HCT116 (cell line): ENCODE data around the gene RGS6. TPM values are rescaled to one million over a fixed set of nuclear protein-coding genes. Genes with fewer than 3 reads are reported as not detected.

Source experiments
- ATAC-seq: fragments of 200-7000 bp; cut with Tn5 transposase; 2 replicates; pipeline ENCODE4 v1.9.1; 2020; ENCODE audit warnings: mild to moderate bottlenecking, moderate library complexity
- BruUV-seq: library from RNA; stranded (reverse); fragments of 400-500 nt; replicated peaks from 2 replicates; lab custom pipeline; 2021; lab: Mats Ljungman, UMichigan
- CTCF ChIA-PET: fragments of 300-600 bp; sonication (Branson Sonifier 250); formaldehyde crosslinking; loops from one replicate; lab custom pipeline; 2021; ENCODE audit warnings: antibody characterized with exemption; lab: Charles Lee
- POLR2A ChIA-PET: fragments of 300-600, 350-600 bp; sonication (Branson Sonifier 250); formaldehyde crosslinking; loops from one replicate; lab custom pipeline; 2021; ENCODE audit warnings: antibody characterized with exemption; lab: Charles Lee
- RAD21 ChIA-PET, 2 experiments: fragments of 300-600 bp; sonication (Branson Sonifier 250); formaldehyde crosslinking; loops; one replicate each; lab custom pipeline; 2023; ENCODE audit warnings: low total read pairs in 2 of 2; ENCODE audit not compliant: uncharacterized antibody in 2 of 2, unreplicated experiment in 2 of 2, low non-redundant PET in 1 of 2; lab: Charles Lee
- DNase-seq: peaks from one replicate; pipeline ENCODE4 v3.0.0-alpha.2; 2010; ENCODE audit warnings: low read depth, low spot score
- H2AFZ ChIP-seq: fragments of 200-600 bp; shearing (Covaris generic), sonication (generic); 2 replicates; pipeline ENCODE4 v1.6.1; 2017; ENCODE audit warnings: low read depth, mixed run types, mixed read lengths, antibody characterized with exemption, low read length; ENCODE audit not compliant: poor library complexity, severe bottlenecking
- H3K27ac ChIP-seq: 2 replicates; pipeline ENCODE4 v1.5.1; 2012; ENCODE audit warnings: low read depth, low read length
- H3K27me3 ChIP-seq: fragments of 200-600 bp; sonication (generic); 2 replicates; pipeline ENCODE4 v1.6.1; 2016; ENCODE audit warnings: mixed run types, low read length, mixed read lengths; ENCODE audit not compliant: insufficient read depth
- H3K36me3 ChIP-seq, 2 experiments: fragments of 200-500 bp in 1 of 2; fragments of 200-600 bp in 1 of 2; sonication (Bioruptor generic) in 1 of 2; sonication (generic) in 1 of 2; 2 replicates each; pipeline versions ENCODE4 v1.5.1 to v1.6.1; 2014 to 2016; ENCODE audit warnings: low read length in 2 of 2, inconsistent platforms in 1 of 2, mixed read lengths in 1 of 2, mixed run types in 1 of 2; ENCODE audit not compliant: insufficient read depth in 2 of 2, control insufficient read depth in 1 of 2
- H3K4me1 ChIP-seq, 2 experiments: fragments of 200-600 bp in 1 of 2; sonication (generic) in 1 of 2; 2 replicates each; pipeline versions ENCODE4 v1.5.1 to v1.6.1; 2012 to 2017; ENCODE audit warnings: low read length in 2 of 2, inconsistent platforms in 1 of 2, mild to moderate bottlenecking in 1 of 2, mixed read lengths in 1 of 2, mixed run types in 1 of 2, moderate library complexity in 1 of 2; ENCODE audit not compliant: insufficient read depth in 2 of 2, control insufficient read depth in 1 of 2
- H3K4me2 ChIP-seq: fragments of 200-600 bp; sonication (generic); 2 replicates; pipeline ENCODE4 v1.6.1; 2017; ENCODE audit warnings: mixed run types, low read length, mixed read lengths
- H3K4me3 ChIP-seq, 2 experiments: fragments of 200-600 bp in 1 of 2; sonication (generic) in 1 of 2; replicated peaks in 1 of 2; 2 replicates each; pipeline ENCODE4 v1.5.1; 2011 to 2016; ENCODE audit warnings: low read length in 2 of 2, control low read depth in 1 of 2, low read depth in 1 of 2, mild to moderate bottlenecking in 1 of 2, mixed read lengths in 1 of 2, mixed run types in 1 of 2
- H3K79me2 ChIP-seq: fragments of 200-600 bp; sonication (generic); 2 replicates; pipeline ENCODE4 v1.6.1; 2017; ENCODE audit warnings: mild to moderate bottlenecking, mixed run types, low read length, moderate library complexity, mixed read lengths; ENCODE audit not compliant: insufficient read depth
- H3K9ac ChIP-seq: fragments of 200-600 bp; sonication (generic); 2 replicates; pipeline ENCODE4 v1.6.1; 2016; ENCODE audit warnings: low read length, mixed read lengths
- H3K9me2 ChIP-seq: fragments of 200-600 bp; sonication (generic), shearing (Covaris generic); 2 replicates; pipeline ENCODE4 v1.6.1; 2017; ENCODE audit warnings: mixed run types, mild to moderate bottlenecking, moderate library complexity; ENCODE audit not compliant: insufficient read depth
- H3K9me3 ChIP-seq, 2 experiments: fragments of 200-500 bp in 1 of 2; fragments of 200-600 bp in 1 of 2; sonication (Bioruptor generic) in 1 of 2; sonication (generic) in 1 of 2; 2 replicates each; pipeline ENCODE4 v1.6.1; 2014 to 2017; ENCODE audit warnings: low read length in 2 of 2, mixed read lengths in 2 of 2, inconsistent platforms in 1 of 2, low read depth in 1 of 2, mild to moderate bottlenecking in 1 of 2, mixed run types in 1 of 2, moderate library complexity in 1 of 2; ENCODE audit not compliant: control insufficient read depth in 1 of 2, insufficient read depth in 1 of 2
- H4K20me1 ChIP-seq: fragments of 200-600 bp; sonication (generic), shearing (Covaris generic); 2 replicates; pipeline ENCODE4 v1.6.1; 2017; ENCODE audit warnings: mixed run types, mild to moderate bottlenecking, moderate library complexity; ENCODE audit not compliant: insufficient read depth
- CBX3 ChIP-seq: IDR thresholded peaks from 2 replicates; pipeline ENCODE4 v1.6.1; 2012; ENCODE audit warnings: low read depth
- CEBPB ChIP-seq: IDR thresholded peaks from 2 replicates; pipeline ENCODE4 v1.6.1; 2012; ENCODE audit warnings: low read depth
- EGR1 ChIP-seq: IDR thresholded peaks from 2 replicates; pipeline ENCODE4 v1.6.1; 2012; ENCODE audit warnings: low read depth
- ELF1 ChIP-seq: IDR thresholded peaks from 2 replicates; pipeline ENCODE4 v1.6.1; 2012; ENCODE audit warnings: low read depth, borderline replicate concordance
- EZH2 ChIP-seq: fragments of 200-600 bp; sonication (generic); IDR thresholded peaks from 2 replicates; pipeline ENCODE4 v1.6.1; 2017; ENCODE audit warnings: antibody characterized with exemption, mixed run types
- FOSL1 ChIP-seq: IDR thresholded peaks from 2 replicates; pipeline ENCODE4 v1.6.1; 2012; ENCODE audit warnings: low read depth
- JUND ChIP-seq: IDR thresholded peaks from 2 replicates; pipeline ENCODE4 v1.6.1; 2012
- RAD21 ChIP-seq: IDR thresholded peaks from 2 replicates; pipeline ENCODE4 v1.6.1; 2012; ENCODE audit warnings: low read depth, mild to moderate bottlenecking
- REST ChIP-seq: IDR thresholded peaks from 2 replicates; pipeline ENCODE4 v1.6.1; 2012; ENCODE audit warnings: low read depth
- SIN3A ChIP-seq: IDR thresholded peaks from 2 replicates; pipeline ENCODE4 v1.6.1; 2012; ENCODE audit warnings: low read depth
- SP1 ChIP-seq: IDR thresholded peaks from 2 replicates; pipeline ENCODE4 v1.6.1; 2012; ENCODE audit warnings: low read depth
- SRF ChIP-seq: IDR thresholded peaks from 2 replicates; pipeline ENCODE4 v1.6.1; 2012; ENCODE audit warnings: low read depth
- TCF7L2 ChIP-seq: IDR thresholded peaks from 2 replicates; pipeline ENCODE4 v1.7.0; 2011; ENCODE audit warnings: borderline replicate concordance, inconsistent platforms; ENCODE audit not compliant: insufficient read depth, insufficient read length; ENCODE audit errors: extremely low read depth
- YY1 ChIP-seq: IDR thresholded peaks from 2 replicates; pipeline ENCODE4 v1.6.1; 2011; ENCODE audit warnings: low read length, low read depth, moderate library complexity, mild to moderate bottlenecking; ENCODE audit not compliant: insufficient replicate concordance; ENCODE audit errors: extremely low read depth
- ZBTB33 ChIP-seq: IDR thresholded peaks from 2 replicates; pipeline ENCODE4 v1.6.1; 2011; ENCODE audit warnings: mild to moderate bottlenecking, low read length, moderate library complexity; ENCODE audit not compliant: insufficient replicate concordance; ENCODE audit errors: extremely low read depth
- ZFX ChIP-seq: fragments of 450-650 bp; IDR thresholded peaks from 2 replicates; pipeline ENCODE4 v1.6.1; 2017
- intact Hi-C: fragments of 100-400 bp; cut with micrococcal nuclease; formaldehyde crosslinking; loops from 2 replicates; pipeline ENCODE4 v1.10.0; 2022
- total RNA-seq: library from RNA; stranded (reverse); gene quantifications from one replicate; pipeline ENCODE4 v1.2.1, GENCODE V29; 2021; ENCODE audit not compliant: unreplicated experiment
- TF ChIP-seq, protein P1 (sequence below): IDR thresholded peaks from 2 replicates; pipeline ENCODE4 v1.6.1; 2012
- TF ChIP-seq, protein P2 (sequence below), 3 experiments: fragments of 200-600 bp in 1 of 3; sonication (generic) in 1 of 3; IDR thresholded peaks in 2 of 3; conservative IDR thresholded peaks in 1 of 3; 2 replicates each; pipeline ENCODE4 v1.5.1; 2012 to 2017; ENCODE audit warnings: low read depth in 2 of 3, low read length in 2 of 3, antibody characterized with exemption in 1 of 3, borderline replicate concordance in 1 of 3, control low read depth in 1 of 3, mild to moderate bottlenecking in 1 of 3, mixed read lengths in 1 of 3, mixed run types in 1 of 3, moderate library complexity in 1 of 3; ENCODE audit not compliant: insufficient read depth in 1 of 3

The RGS6 gene
- total RNA-seq, 1 experiment from 2014 or later = 4.7 TPM

- no peaks in the 10 kb centered on the region for H3K36me3 ChIP-seq
- no peaks in the 10 kb centered on the region for H3K9me2 ChIP-seq
- H3K27ac ChIP-seq = no peak overlapping the region
- H4K20me1 ChIP-seq = no peaks in the 10 kb centered on the region
- intact Hi-C loops = no loop called here
- CTCF ChIA-PET = no interaction called here
- DNase-seq (no peak), ATAC-seq (0 out of 2 replicates have a peak, but pooled peaks have one; percentile 44)
- no peak overlapping the region for H2AFZ ChIP-seq
- no peak overlapping the region for H3K4me2 ChIP-seq
- no peaks in the 10 kb centered on the region for H3K79me2 ChIP-seq
- no peaks in the 10 kb centered on the region for H3K4me1 ChIP-seq
- POLR2A ChIA-PET = no interaction called here
- BruUV-seq = no TSS peak
- H3K9ac ChIP-seq = no peak overlapping the region
- no peak overlapping the region for H3K4me3 ChIP-seq
- no peak for TF ChIP-seq ELF1
- no peak for TF ChIP-seq SRF
- TF ChIP-seq EGR1 = no peak
- TF ChIP-seq JUND = no peak
- TF ChIP-seq TCF7L2 = no peak
- no peak for TF ChIP-seq CEBPB
- TF ChIP-seq FOSL1 = no peak
- TF ChIP-seq, protein P1, sequence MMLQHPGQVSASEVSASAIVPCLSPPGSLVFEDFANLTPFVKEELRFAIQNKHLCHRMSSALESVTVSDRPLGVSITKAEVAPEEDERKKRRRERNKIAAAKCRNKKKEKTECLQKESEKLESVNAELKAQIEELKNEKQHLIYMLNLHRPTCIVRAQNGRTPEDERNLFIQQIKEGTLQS = no peak
- TF ChIP-seq RAD21 = no peak
- TF ChIP-seq ZBTB33 = no peak
- TF ChIP-seq YY1 = no peak
- no peak for TF ChIP-seq SIN3A
- no peak for TF ChIP-seq SP1
- TF ChIP-seq, protein P2, sequence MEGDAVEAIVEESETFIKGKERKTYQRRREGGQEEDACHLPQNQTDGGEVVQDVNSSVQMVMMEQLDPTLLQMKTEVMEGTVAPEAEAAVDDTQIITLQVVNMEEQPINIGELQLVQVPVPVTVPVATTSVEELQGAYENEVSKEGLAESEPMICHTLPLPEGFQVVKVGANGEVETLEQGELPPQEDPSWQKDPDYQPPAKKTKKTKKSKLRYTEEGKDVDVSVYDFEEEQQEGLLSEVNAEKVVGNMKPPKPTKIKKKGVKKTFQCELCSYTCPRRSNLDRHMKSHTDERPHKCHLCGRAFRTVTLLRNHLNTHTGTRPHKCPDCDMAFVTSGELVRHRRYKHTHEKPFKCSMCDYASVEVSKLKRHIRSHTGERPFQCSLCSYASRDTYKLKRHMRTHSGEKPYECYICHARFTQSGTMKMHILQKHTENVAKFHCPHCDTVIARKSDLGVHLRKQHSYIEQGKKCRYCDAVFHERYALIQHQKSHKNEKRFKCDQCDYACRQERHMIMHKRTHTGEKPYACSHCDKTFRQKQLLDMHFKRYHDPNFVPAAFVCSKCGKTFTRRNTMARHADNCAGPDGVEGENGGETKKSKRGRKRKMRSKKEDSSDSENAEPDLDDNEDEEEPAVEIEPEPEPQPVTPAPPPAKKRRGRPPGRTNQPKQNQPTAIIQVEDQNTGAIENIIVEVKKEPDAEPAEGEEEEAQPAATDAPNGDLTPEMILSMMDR (IDR thresholded peaks at IDR 0.05 in 2 of 3, conservative IDR thresholded peaks at IDR 0.05 in 1 of 3; ENCODE audit: borderline replicate concordance in 1 of 3, insufficient read depth in 1 of 3, low read depth in 2 of 3, low read length in 2 of 3) = no peak
- no peak for TF ChIP-seq CBX3
- no peak for TF ChIP-seq REST
- no peak for TF ChIP-seq EZH2
- TF ChIP-seq ZFX = no peak
- no peaks in the 10 kb centered on the region for H3K9me3 ChIP-seq
- no peaks in the 10 kb centered on the region for H3K27me3 ChIP-seq
- RAD21 ChIA-PET = no interaction called here
These were observed 304.4 kb downstream of the RGS6 start for GRCh38 chr14:72236629-72237028.
